Subcutaneous abdominal adipose tissue (tissue), 5 donors: ENCODE measurements around the gene NUP85.

Experiments used
- H3K27ac ChIP-seq: one replicate; pipeline ENCODE4 v1.7.0; 2013; ENCODE audit warnings: low read depth, mild to moderate bottlenecking, inconsistent platforms, low read length, moderate library complexity
- H3K27me3 ChIP-seq, 5 donors: one replicate each; pipeline ENCODE4 v1.7.0; 2013; ENCODE audit warnings: low read length in 5 of 5, inconsistent platforms in 1 of 5; ENCODE audit not compliant: control insufficient read depth in 5 of 5, insufficient read depth in 4 of 5
- H3K36me3 ChIP-seq, 5 donors: one replicate each; pipeline ENCODE4 v1.7.0; 2013; ENCODE audit warnings: low read length in 5 of 5; ENCODE audit not compliant: control insufficient read depth in 5 of 5, insufficient read depth in 5 of 5
- H3K4me1 ChIP-seq, 5 donors: one replicate each; pipeline ENCODE4 v1.7.0; 2013; ENCODE audit warnings: low read length in 5 of 5, mild to moderate bottlenecking in 3 of 5, moderate library complexity in 1 of 5; ENCODE audit not compliant: control insufficient read depth in 5 of 5, insufficient read depth in 5 of 5
- H3K4me3 ChIP-seq, 5 donors: one replicate each; pipeline ENCODE4 v1.7.0; 2013; ENCODE audit warnings: low read length in 5 of 5, low read depth in 1 of 5
- H3K9ac ChIP-seq, 5 donors: one replicate each; pipeline ENCODE4 v1.7.0; 2013; ENCODE audit warnings: low read length in 5 of 5, mild to moderate bottlenecking in 4 of 5, moderate library complexity in 3 of 5
- H3K9me3 ChIP-seq, 5 donors: one replicate each; pipeline ENCODE4 v1.7.0; 2013; ENCODE audit warnings: low read length in 5 of 5; ENCODE audit not compliant: control insufficient read depth in 5 of 5
- donor health status: healthy.
- donor health status: healthy.
- donor health status: healthy.
- donor health status: healthy.
- donor health status: healthy.

NUP85 gene

DNA sequence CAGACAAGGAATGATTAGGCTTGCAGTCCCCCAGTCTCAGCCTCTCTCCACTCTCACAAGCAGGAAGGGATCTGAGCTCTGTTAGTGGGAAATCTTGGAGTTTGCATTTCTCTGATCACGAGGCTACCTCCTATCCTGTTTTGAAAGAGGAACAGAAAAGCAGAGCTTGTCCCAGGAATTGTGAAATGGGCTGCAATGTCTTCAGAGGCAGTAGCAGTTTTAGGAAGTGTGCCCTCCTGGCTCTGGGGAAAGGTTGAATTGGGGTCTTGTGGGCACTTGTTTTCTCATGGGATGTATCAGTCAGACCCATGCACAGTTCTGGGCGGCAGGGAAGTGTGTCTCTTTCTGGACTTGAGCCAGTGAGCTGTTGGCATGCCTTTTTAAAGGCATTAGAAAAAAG, 22.8 kb downstream of the NUP85 start:
- Histone ChIP-seq H3K9ac (no peak overlapping the region), H3K4me3 (no peak overlapping the region), H3K9me3 (no peaks in the 10 kb centered on the region), H3K27me3 (no peaks in the 10 kb centered on the region), H3K4me1 (peaks cover 11 to 24% (median 21%) of the 10 kb centered on the region in 5 donors), H3K36me3 (peaks cover 5 to 82% (median 69%) of the 10 kb centered on the region in 5 donors), H3K27ac (peak overlapping the region; percentile 46)

DNA sequence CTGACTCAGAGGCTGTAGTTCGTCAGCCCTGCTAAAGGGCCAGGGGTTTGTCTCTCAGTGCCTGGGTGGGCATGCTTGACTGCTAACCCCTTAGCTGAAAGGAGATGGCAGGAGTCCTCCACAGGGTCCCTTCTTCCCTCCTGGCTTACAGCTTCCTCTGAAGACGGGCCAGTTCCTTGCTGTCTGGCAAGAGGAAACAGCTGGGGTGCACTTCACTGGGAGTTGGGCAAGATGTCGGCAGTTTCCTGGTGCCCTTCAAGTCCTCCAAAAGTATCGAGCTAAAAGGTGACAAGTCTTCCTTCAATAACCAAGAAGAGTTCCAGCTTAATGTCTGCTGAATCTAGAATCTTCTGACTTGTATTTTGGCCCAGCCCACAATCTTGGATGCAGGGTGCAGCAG, 23.4 kb downstream of the NUP85 start:
- Histone ChIP-seq H3K4me1 (peaks cover 11 to 24% (median 21%) of the 10 kb centered on the region in 5 donors), H3K36me3 (peaks cover 5 to 77% (median 69%) of the 10 kb centered on the region in 5 donors), H3K4me3 (no peak overlapping the region), H3K9ac (no peak overlapping the region), H3K9me3 (no peaks in the 10 kb centered on the region), H3K27me3 (no peaks in the 10 kb centered on the region), H3K27ac (peak overlapping the region; percentile 46)

DNA sequence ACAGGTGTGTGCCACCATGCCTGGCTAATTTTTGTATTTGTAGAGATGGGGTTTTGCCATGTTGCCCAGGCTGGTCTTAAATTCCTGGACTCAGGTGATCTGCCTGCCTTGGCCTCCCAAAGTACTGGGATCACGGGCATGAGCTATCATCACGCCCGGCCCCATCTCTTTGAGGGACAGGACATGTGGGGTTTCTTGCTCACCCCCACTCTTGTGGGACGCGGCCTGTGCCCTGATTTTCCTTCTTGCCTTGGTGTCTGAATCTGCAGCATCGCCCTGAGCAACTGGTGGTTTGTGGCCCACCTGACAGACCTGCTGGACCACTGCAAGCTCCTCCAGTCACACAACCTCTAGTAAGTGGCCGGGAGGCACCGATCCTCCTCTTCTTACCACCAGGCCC, 25.6 kb downstream of the NUP85 start:
- no peaks in the 10 kb centered on the region for H3K27me3 ChIP-seq
- H3K9ac ChIP-seq: no peak overlapping the region
- H3K36me3 ChIP-seq: peaks cover 8 to 79% (median 73%) of the 10 kb centered on the region in 5 donors
- H3K4me3 ChIP-seq: no peak overlapping the region
- no peaks in the 10 kb centered on the region for H3K9me3 ChIP-seq
- no peak overlapping the region for H3K27ac ChIP-seq
- H3K4me1 ChIP-seq: peaks cover 11 to 24% (median 21%) of the 10 kb centered on the region in 5 donors

DNA sequence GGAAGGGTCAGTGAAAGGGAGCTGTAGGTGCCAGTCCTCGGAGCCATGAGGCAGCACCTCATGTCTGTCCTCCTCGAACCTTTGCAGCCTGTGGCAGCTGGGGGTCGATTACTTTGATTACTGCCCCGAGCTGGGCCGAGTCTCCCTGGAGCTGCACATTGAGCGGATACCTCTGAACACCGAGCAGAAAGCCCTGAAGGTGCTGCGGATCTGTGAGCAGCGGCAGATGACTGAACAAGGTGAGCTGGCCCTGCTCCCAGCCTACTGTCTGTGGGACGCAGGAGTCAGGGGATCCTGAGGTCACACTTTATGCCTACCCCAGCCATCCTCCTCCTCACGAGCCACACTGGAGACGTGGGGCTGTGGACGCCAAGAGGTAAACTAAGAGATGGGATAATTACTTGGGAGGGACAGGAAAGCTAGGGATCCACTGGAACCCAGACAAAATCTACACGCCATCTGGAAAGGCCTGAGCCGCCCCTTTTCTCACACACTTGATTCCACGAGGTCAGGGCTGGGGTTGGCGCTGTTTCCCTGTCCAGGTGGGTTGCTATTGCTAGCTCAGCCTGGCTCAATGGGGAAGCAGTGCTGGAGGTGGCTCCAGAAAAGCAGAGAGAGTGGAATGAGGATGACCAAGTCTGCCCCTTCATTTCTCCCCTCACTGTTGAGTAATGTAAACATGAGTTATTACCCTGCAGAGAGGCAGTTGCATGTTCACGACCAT, 26.4 kb downstream of the NUP85 start:
- no peak overlapping the region for H3K9ac ChIP-seq
- H3K27ac ChIP-seq: no peak overlapping the region
- H3K9me3 ChIP-seq: no peaks in the 10 kb centered on the region
- peaks cover 13 to 79% (median 73%) of the 10 kb centered on the region in 5 donors for H3K36me3 ChIP-seq
- no peak overlapping the region for H3K4me3 ChIP-seq
- no peaks in the 10 kb centered on the region for H3K27me3 ChIP-seq
- H3K4me1 ChIP-seq: peaks cover 11 to 24% (median 21%) of the 10 kb centered on the region in 5 donors

DNA sequence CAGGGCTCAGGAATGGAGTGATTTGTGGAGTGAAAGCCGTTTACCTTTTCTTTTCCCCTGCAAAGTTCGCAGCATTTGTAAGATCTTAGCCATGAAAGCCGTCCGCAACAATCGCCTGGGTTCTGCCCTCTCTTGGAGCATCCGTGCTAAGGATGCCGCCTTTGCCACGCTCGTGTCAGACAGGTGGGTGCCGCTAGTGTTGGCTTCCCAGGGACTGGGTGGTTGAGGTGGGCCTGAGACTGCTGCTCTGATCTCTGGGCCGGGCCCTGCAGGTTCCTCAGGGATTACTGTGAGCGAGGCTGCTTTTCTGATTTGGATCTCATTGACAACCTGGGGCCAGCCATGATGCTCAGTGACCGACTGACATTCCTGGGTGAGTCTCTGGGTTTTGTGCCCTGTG, 27.3 kb downstream of the NUP85 start:
- H3K9me3 ChIP-seq: no peaks in the 10 kb centered on the region
- H3K36me3 ChIP-seq: peaks cover 13 to 84% (median 80%) of the 10 kb centered on the region in 5 donors
- H3K9ac ChIP-seq: no peak overlapping the region
- no peak overlapping the region for H3K4me3 ChIP-seq
- H3K4me1 ChIP-seq: peaks cover 11 to 24% (median 23%) of the 10 kb centered on the region in 5 donors
- no peak overlapping the region for H3K27ac ChIP-seq
- no peaks in the 10 kb centered on the region for H3K27me3 ChIP-seq

DNA sequence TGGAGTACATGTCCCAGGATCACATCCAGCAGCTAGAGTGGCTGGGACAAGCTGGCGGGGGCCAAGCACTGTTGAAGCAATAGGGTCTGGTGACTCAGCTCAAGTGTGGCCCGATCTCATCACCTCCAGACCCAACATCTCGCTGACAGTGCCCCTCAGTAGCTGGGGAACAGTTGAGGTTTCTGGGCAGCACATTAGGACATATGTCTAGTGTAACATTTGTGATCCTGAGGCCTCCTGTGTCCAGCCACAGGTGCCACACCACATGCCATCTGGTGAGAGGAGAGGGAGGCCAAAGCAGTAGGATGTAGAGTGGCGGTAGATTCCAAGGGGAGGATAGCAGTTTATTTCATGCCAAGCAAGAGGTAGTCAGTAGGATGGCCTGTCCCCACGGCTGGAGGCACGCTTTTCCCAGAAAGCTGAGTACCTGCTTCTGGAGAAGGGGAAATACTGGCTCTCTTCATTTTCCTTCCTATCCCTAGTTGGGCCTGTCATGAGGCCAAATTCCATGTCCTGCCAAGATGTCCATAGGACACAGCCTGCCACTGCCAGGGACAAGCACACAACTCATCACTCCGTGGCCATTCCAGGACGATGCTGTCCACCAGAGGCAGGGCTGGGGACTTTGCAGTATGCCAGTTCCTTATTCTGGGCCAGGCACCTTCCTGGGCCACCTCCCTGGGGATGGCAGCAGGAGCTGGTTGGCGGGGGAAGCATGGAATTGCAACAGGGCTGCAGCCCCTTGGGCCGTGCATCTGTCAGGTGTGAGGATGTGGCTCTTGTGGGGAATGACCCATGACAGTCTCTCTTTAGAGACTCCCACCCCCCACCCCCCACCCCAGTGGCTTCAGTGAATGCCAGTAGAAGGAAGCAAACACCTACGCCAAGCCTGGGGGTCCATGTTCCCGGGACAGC, 31.9 kb downstream of the NUP85 start:
- Histone ChIP-seq H3K27me3 (no peaks in the 10 kb centered on the region), H3K36me3 (peaks cover 11 to 91% (median 89%) of the 10 kb centered on the region in 5 donors)

DNA sequence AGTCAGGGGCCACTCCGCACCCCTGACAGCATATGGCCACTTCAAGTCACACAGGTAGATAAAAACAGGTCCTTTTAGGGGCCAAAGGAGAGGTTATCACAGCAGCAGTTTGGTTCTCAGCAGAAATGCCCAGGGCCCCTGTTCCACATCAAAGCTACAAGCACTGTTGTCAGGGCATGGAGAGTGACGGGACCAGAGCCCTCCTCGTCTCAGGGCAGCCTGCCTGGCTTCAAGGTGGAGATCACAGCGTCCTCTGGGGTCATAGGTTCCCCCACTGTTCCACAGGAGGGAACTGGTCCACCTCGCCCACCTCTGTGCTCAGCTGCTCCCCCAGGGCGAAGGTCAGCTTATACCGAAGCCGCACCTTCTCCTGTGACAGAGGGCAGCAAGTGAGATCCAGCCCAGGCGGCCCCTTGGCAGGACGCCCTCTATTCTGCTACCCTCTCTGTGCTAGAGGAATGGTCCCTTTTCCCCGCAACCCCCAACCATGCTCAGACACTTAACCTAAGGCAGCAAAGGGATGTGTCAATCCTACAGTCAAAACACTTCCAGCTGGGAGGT, 32.6 kb downstream of the NUP85 start:
- peaks cover 2 to 26% (median 21%) of the 10 kb centered on the region in 5 donors for H3K4me1 ChIP-seq
- H3K9ac ChIP-seq: no peak overlapping the region
- peaks cover 10 to 91% (median 89%) of the 10 kb centered on the region in 5 donors for H3K36me3 ChIP-seq
- no peaks in the 10 kb centered on the region for H3K27me3 ChIP-seq
- H3K27ac ChIP-seq: no peak overlapping the region
- H3K9me3 ChIP-seq: no peaks in the 10 kb centered on the region
- no peak overlapping the region for H3K4me3 ChIP-seq

More for the DNA sequence above, 31.9 kb downstream of the NUP85 start:
- Histone ChIP-seq H3K4me3 (no peak overlapping the region), H3K9me3 (no peaks in the 10 kb centered on the region), H3K27ac (peak overlapping the region; percentile 1), H3K4me1 (peaks cover 2 to 23% (median 21%) of the 10 kb centered on the region in 5 donors), H3K9ac (no peak overlapping the region)

DNA sequence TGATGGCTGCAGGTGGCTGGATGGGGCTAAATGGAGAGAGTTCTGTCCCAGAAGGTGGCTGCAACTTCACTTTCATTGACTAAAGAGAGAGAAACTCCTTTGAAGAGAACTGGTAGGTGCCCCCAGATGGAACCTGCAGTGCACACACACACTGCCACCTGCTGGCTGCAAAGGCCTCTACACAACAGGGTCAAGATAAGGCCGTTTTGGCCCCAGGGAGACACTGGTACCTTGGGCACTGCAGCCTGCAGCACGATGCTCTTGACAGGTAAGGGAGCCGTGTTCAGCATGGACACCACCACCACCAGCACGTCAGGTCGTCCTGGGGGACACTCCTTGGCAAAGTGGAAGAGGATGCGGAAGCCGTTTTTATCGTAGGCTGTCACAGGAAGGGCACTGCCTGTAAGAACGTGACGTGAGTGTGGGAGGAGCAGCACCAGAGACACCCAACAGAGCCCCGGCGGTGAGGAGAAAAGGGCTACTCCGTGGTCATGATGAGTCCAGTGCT, 33.3 kb downstream of the NUP85 start:
- Histone ChIP-seq H3K36me3 (peaks cover 10 to 97% (median 95%) of the 10 kb centered on the region in 5 donors), H3K4me3 (peak overlapping the region in 1 of 5 donors; percentile 17), H3K27me3 (no peaks in the 10 kb centered on the region), H3K27ac (no peak overlapping the region), H3K9me3 (no peaks in the 10 kb centered on the region), H3K9ac (no peak overlapping the region), H3K4me1 (peaks cover 2 to 26% (median 21%) of the 10 kb centered on the region in 5 donors)

DNA sequence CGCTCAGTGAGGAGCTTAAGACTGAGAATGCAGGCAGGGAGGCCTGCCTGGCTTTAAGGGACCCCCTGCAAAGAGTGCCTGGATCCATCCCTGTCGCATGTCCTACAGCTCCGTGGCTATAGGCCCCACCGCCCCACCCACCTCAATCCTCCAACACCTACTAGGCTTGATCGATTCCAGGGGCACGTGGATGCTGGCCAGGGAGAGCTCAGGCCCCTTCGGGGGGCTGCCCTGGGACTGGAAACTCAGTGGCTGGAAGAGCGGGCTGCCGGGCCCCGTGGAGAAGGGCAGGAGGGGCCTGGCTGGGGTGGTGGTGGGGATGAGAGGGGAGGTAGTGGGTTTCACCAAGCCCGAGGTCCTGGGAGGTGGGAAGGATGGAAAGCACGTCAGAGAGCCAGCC, 33.7 kb downstream of the NUP85 start:
- no peak overlapping the region for H3K4me3 ChIP-seq
- H3K27me3 ChIP-seq: no peaks in the 10 kb centered on the region
- H3K36me3 ChIP-seq: peaks cover 10 to 100% (median 98%) of the 10 kb centered on the region in 5 donors
- no peak overlapping the region for H3K9ac ChIP-seq
- no peak overlapping the region for H3K27ac ChIP-seq
- no peaks in the 10 kb centered on the region for H3K9me3 ChIP-seq
- H3K4me1 ChIP-seq: peaks cover 4 to 26% (median 21%) of the 10 kb centered on the region in 5 donors
